K562 (cell line): ENCODE data around the gene PLXND1. TPM values are rescaled to one million over a fixed set of nuclear protein-coding genes. Genes with fewer than 3 reads are reported as not detected.

ENCODE experiments used
- ATAC-seq: fragments of 200-7000 bp; cut with Tn5 transposase; 3 replicates; pipeline ENCODE4 v1.9.1; 2020; ENCODE audit warnings: moderate library complexity
- BruUV-seq: library from RNA; stranded (reverse); fragments of 400-500 nt; replicated peaks from 2 replicates; lab custom pipeline; 2021; lab: Mats Ljungman, UMichigan
- CTCF ChIA-PET: fragments of 300-600 bp; formaldehyde crosslinking; extraction: SDS; loops from one replicate; lab custom pipeline; 2021; ENCODE audit warnings: low intra/inter-chr PET ratio; lab: Yijun Ruan, JAX
- POLR2A ChIA-PET: fragments of 300-600, 350-650 bp; sonication (Branson Sonifier 250); formaldehyde crosslinking; extraction: SDS; loops from one replicate; lab custom pipeline; 2021; ENCODE audit warnings: antibody characterized with exemption, inconsistent platforms; lab: Yijun Ruan, JAX
- DNase-seq, 4 experiments: peaks; one replicate each; pipeline versions ENCODE4 v3.0.0 to v3.0.0-alpha.2; 2011 to 2018; ENCODE audit warnings: low spot score in 3 of 4, mixed read lengths in 3 of 4; ENCODE audit errors: extremely low read depth in 1 of 4
- FAIRE-seq: peaks from 2 replicates; lab custom pipeline; 2011; peaks lifted over from hg19 to GRCh38; lab: Jason Lieb, UNC
- H2AFZ ChIP-seq: 2 replicates; pipeline ENCODE4 v1.6.0; 2011; ENCODE audit warnings: low read depth, low read length, control low read depth, inconsistent platforms
- H3K27ac ChIP-seq: fragments of 200-600 bp; 3 replicates; pipeline ENCODE4 v1.8.0; 2011; ENCODE audit warnings: low read depth, mild to moderate bottlenecking, control low read depth, inconsistent platforms, low read length, moderate library complexity, mixed read lengths; ENCODE audit errors: extremely low read depth
- H3K27me3 ChIP-seq, 2 experiments: fragments of 300-600 bp in 1 of 2; 2 replicates in 1 of 2; 3 replicates in 1 of 2; pipeline versions ENCODE4 v1.6.0 to v1.8.0; 2011; ENCODE audit warnings: inconsistent platforms in 2 of 2, low read length in 2 of 2, mild to moderate bottlenecking in 1 of 2, mixed read lengths in 1 of 2, moderate library complexity in 1 of 2; ENCODE audit not compliant: control insufficient read depth in 2 of 2, insufficient read depth in 2 of 2
- H3K36me3 ChIP-seq: fragments of 300-600 bp; 3 replicates; pipeline ENCODE4 v1.8.0; 2011; ENCODE audit warnings: mild to moderate bottlenecking, low read length, inconsistent platforms; ENCODE audit not compliant: control insufficient read depth, insufficient read depth
- H3K4me1 ChIP-seq, 2 experiments: fragments of 200-600 bp in 1 of 2; replicated peaks in 1 of 2; 2 replicates in 1 of 2; 3 replicates in 1 of 2; pipeline versions ENCODE4 v1.5.1 to v1.8.0; 2011; ENCODE audit warnings: inconsistent platforms in 2 of 2, low read length in 2 of 2, mild to moderate bottlenecking in 1 of 2, mixed read lengths in 1 of 2, moderate library complexity in 1 of 2; ENCODE audit not compliant: control insufficient read depth in 2 of 2, insufficient read depth in 2 of 2
- H3K4me2 ChIP-seq: 2 replicates; pipeline ENCODE4 v1.6.1; 2011; ENCODE audit warnings: low read length, control low read depth, inconsistent platforms, mixed read lengths; ENCODE audit not compliant: insufficient read depth
- H3K4me3 ChIP-seq: fragments of 200-600 bp; sonication (generic), shearing (Covaris generic); 2 replicates; pipeline ENCODE4 v1.5.1; 2016; ENCODE audit warnings: control low read depth, inconsistent platforms
- H3K79me2 ChIP-seq: fragments of 200-600 bp; 3 replicates; pipeline ENCODE4 v1.8.0; 2011; ENCODE audit warnings: low read length, inconsistent platforms; ENCODE audit not compliant: control insufficient read depth, insufficient read depth
- H3K9ac ChIP-seq, 2 experiments: 2 replicates each; pipeline versions ENCODE4 v1.6.0 to v1.6.1; 2011; ENCODE audit warnings: low read depth in 2 of 2, low read length in 2 of 2, control low read depth in 1 of 2, inconsistent platforms in 1 of 2, mild to moderate bottlenecking in 1 of 2, mixed read lengths in 1 of 2; ENCODE audit not compliant: insufficient read depth in 1 of 2
- H3K9me1 ChIP-seq: one replicate; pipeline ENCODE4 v1.6.0; 2011; ENCODE audit warnings: inconsistent platforms, mild to moderate bottlenecking, low read length, moderate library complexity; ENCODE audit not compliant: control insufficient read depth, insufficient read depth
- H3K9me3 ChIP-seq: replicated peaks from 2 replicates; pipeline ENCODE4 v1.5.1; 2011; ENCODE audit warnings: low read depth, low read length, inconsistent platforms; ENCODE audit not compliant: control insufficient read depth, insufficient read depth
- H4K20me1 ChIP-seq: replicated peaks from 2 replicates; pipeline ENCODE4 v1.6.1; 2011; ENCODE audit warnings: low read length, inconsistent platforms, mixed read lengths; ENCODE audit not compliant: control insufficient read depth, insufficient read depth
- BRD9 ChIP-seq: fragments of 450-650 bp; IDR thresholded peaks from 2 replicates; pipeline ENCODE4 v1.6.1; 2018; ENCODE audit warnings: low read depth; ENCODE audit not compliant: partially characterized antibody
- CBX8 ChIP-seq: fragments of 200-600 bp; sonication (generic); IDR thresholded peaks from 2 replicates; pipeline ENCODE4 v1.6.1; 2012; ENCODE audit warnings: borderline replicate concordance, mixed run types, low read depth, mild to moderate bottlenecking, moderate library complexity, mixed read lengths, low read length, control low read depth, inconsistent platforms; ENCODE audit not compliant: poor library complexity, severe bottlenecking; ENCODE audit errors: extremely low read depth
- GABPA ChIP-seq: fragments of 200-800 bp; sonication (Bioruptor generic); conservative IDR thresholded peaks from 2 replicates; pipeline ENCODE4 v1.6.1; 2016; ENCODE audit warnings: low read depth, missing genetic modification characterization, missing compliant biosample characterization
- HMGN3 ChIP-seq: IDR thresholded peaks from 2 replicates; pipeline ENCODE4 v1.6.1; 2011; ENCODE audit warnings: borderline replicate concordance, low read depth, mild to moderate bottlenecking, mixed read lengths, low read length; ENCODE audit not compliant: insufficient read length; ENCODE audit errors: extremely low read depth
- MCM2 ChIP-seq: fragments of 450-650 bp; IDR thresholded peaks from 2 replicates; pipeline ENCODE4 v1.6.1; 2017; ENCODE audit warnings: low read depth, mild to moderate bottlenecking
- POLR2B ChIP-seq: fragments of 450-650 bp; IDR thresholded peaks from 2 replicates; pipeline ENCODE4 v1.6.1; 2018; ENCODE audit warnings: low read depth; ENCODE audit not compliant: partially characterized antibody
- SOX6 ChIP-seq: fragments of 450-650 bp; IDR thresholded peaks from 2 replicates; pipeline ENCODE4 v1.6.1; 2014; ENCODE audit warnings: mild to moderate bottlenecking
- ZNF431 ChIP-seq: sonication (generic); formaldehyde crosslinking; IDR thresholded peaks from 2 replicates; pipeline ENCODE4 v1.8.0; 2022; ENCODE audit warnings: mild to moderate bottlenecking, missing genetic modification reagents
- ZNF589 ChIP-seq: fragments of 200-800 bp; sonication (Bioruptor generic); IDR thresholded peaks from 2 replicates; pipeline ENCODE4 v1.6.1; 2016; ENCODE audit warnings: low read depth, missing genetic modification characterization, missing compliant biosample characterization
- WGBS: fragments of 100-300 bp; shearing (Covaris generic); methylation state at CpG from one replicate; pipeline ENCODE4 v1.1.6; 2016; ENCODE audit warnings: low coverage, mixed read lengths; ENCODE audit not compliant: insufficient coverage; ENCODE audit errors: missing lambda C conversion rate; 5-methylcytosine and 5-hydroxymethylcytosine counted together
- in situ Hi-C: fragments of 300-500 bp; cut with MboI; formaldehyde crosslinking; loops from 4 replicates; pipeline ENCODE4 v1.15.0; 2018; ENCODE audit warnings: inconsistent platforms, mixed read lengths
- intact Hi-C: fragments of 100-400 bp; cut with micrococcal nuclease; formaldehyde crosslinking; loops from 2 replicates; pipeline ENCODE4 v1.14.2; 2022
- polyA plus RNA-seq, 8 experiments: library from polyadenylated mRNA; depleted of rRNA in 4 of 8; stranded (reverse) in 5 of 8; unstranded in 3 of 8; fragments of >200 nt; fragmentation: Nextera tagmentation in 2 of 8; fragmentation: Illumina TruSeq in 1 of 8; extraction: Ambion mirVana in 2 of 8; extraction: Trizol in 1 of 8; gene quantifications; 2 replicates each; pipeline versions ENCODE4 v1.2.1 to v1.2.3, GENCODE V29; 2011 to 2014; ENCODE audit warnings: inconsistent platforms in 1 of 8, missing spikeins in 1 of 8
- total RNA-seq, 7 experiments: library from RNA; depleted of rRNA in 6 of 7; stranded (reverse); fragments of >200 nt in 6 of 7; fragmentation: Illumina TruSeq in 2 of 7; extraction: Trizol in 2 of 7; gene quantifications; 2 replicates each; pipeline versions ENCODE4 v1.2.1 to v1.2.3, GENCODE V29; 2011 to 2021; ENCODE audit warnings: low replicate concordance in 1 of 7
- TF ChIP-seq, protein P1 (sequence below): IDR thresholded peaks from 2 replicates; pipeline ENCODE4 v1.6.1; 2012; ENCODE audit warnings: low read depth, low read length, improper control_type of control experiment, borderline replicate concordance
- TF ChIP-seq, protein P2 (sequence below): fragments of 250-450 bp; sonication (Bioruptor Pico); IDR thresholded peaks from 2 replicates; pipeline ENCODE4 v1.8.0; 2021; ENCODE audit warnings: moderate library complexity, mild to moderate bottlenecking, inconsistent platforms
- TF ChIP-seq, protein P3 (sequence below): fragments of 250-450 bp; sonication (Bioruptor Pico); IDR thresholded peaks from 2 replicates; pipeline ENCODE4 v1.4.0; 2020; ENCODE audit warnings: mild to moderate bottlenecking, moderate library complexity, borderline replicate concordance
- TF ChIP-seq, protein P4 (sequence below), 2 experiments: fragments of 450-650 bp; IDR thresholded peaks; 2 replicates each; pipeline ENCODE4 v1.6.1; 2016

Gene PLXND1
- total and polyA plus RNA-seq, 9 of the 15 experiments (the other 6 are each of a cell fraction or from before 2014, with no cell fraction given): 0.34 to 28.8 (median 14.0) TPM

DNA sequence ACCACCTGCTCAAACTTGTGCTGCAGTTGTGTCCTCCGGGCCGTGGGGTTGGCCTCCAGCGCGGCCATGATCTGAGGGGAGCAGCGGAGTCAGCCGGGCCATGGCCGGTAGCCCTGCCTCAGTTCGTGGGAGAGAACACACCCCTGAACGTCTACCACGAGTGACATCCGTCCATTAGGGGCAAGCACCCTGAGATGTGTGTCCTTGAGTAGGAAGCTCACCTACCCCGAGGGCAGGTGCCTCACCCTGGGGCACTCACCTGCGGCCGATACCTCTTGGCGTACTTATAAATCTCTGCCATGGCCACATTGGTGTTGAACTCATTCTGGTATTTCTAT, 50.1 kb downstream of the PLXND1 start (continued):
- TF ChIP-seq, protein P1, sequence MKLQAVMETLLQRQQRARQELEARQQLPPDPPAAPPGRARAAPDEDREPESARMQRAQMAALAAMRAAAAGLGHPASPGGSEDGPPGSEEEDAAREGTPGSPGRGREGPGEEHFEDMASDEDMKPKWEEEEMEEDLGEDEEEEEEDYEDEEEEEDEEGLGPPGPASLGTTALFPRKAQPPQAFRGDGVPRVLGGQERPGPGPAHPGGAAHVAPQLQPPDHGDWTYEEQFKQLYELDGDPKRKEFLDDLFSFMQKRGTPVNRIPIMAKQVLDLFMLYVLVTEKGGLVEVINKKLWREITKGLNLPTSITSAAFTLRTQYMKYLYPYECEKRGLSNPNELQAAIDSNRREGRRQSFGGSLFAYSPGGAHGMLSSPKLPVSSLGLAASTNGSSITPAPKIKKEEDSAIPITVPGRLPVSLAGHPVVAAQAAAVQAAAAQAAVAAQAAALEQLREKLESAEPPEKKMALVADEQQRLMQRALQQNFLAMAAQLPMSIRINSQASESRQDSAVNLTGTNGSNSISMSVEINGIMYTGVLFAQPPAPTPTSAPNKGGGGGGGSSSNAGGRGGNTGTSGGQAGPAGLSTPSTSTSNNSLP: no peak

DNA sequence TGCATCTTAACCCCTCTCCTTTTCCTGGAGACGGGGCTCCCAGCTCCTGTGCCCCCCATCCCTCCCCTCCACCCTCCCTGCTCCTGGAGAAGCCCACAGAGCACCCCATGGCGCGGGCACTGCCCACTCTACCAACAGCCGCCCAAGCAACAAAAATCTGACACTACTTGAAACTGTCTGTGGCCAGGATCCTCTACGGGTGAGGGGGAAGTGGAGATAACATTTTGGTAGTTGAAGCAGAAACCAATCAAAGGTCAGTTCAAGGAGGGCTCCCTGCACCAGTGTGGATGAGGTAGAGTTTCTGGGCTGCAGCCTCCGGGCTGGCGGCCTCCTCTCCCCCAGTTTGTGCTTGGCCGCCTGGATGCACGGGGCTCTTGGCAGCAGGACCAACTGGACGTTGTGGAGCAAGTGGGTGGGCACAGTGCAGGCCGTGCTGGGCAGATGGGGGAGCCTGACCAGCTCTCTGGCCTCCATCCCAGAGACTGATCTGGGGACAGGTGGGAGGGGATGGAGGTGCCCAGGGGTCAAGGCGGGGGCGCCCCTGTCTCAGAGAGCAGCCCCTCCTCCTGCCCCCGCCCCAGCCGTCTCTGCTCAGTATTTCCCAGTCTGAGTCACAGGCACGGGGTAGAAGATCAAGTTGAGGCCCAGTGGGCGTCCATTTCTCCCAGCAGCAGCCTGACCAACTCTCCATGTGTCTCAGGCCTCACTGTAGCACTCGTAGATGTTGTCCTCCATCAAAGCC, 50.7 kb downstream of the PLXND1 start:
- POLR2A ChIA-PET: no interaction called here
- TF ChIP-seq, protein P2, sequence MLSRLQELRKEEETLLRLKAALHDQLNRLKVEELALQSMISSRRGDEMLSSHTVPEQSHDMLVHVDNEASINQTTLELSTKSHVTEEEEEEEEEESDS (CRISPR knock-in tag): no peak
- TF ChIP-seq CBX8: no peak
- TF ChIP-seq, protein P3, sequence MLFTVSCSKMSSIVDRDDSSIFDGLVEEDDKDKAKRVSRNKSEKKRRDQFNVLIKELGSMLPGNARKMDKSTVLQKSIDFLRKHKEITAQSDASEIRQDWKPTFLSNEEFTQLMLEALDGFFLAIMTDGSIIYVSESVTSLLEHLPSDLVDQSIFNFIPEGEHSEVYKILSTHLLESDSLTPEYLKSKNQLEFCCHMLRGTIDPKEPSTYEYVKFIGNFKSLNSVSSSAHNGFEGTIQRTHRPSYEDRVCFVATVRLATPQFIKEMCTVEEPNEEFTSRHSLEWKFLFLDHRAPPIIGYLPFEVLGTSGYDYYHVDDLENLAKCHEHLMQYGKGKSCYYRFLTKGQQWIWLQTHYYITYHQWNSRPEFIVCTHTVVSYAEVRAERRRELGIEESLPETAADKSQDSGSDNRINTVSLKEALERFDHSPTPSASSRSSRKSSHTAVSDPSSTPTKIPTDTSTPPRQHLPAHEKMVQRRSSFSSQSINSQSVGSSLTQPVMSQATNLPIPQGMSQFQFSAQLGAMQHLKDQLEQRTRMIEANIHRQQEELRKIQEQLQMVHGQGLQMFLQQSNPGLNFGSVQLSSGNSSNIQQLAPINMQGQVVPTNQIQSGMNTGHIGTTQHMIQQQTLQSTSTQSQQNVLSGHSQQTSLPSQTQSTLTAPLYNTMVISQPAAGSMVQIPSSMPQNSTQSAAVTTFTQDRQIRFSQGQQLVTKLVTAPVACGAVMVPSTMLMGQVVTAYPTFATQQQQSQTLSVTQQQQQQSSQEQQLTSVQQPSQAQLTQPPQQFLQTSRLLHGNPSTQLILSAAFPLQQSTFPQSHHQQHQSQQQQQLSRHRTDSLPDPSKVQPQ (CRISPR knock-in tag): no peak
- no peak for TF ChIP-seq BRD9
- no peak for TF ChIP-seq POLR2B
- TF ChIP-seq GABPA: no peak
- TF ChIP-seq HMGN3: no peak
- no peak for TF ChIP-seq SOX6
- no peak for TF ChIP-seq ZNF589
- no peak for TF ChIP-seq ZNF431 (CRISPR knock-in tag)
- TF ChIP-seq, protein P4, sequence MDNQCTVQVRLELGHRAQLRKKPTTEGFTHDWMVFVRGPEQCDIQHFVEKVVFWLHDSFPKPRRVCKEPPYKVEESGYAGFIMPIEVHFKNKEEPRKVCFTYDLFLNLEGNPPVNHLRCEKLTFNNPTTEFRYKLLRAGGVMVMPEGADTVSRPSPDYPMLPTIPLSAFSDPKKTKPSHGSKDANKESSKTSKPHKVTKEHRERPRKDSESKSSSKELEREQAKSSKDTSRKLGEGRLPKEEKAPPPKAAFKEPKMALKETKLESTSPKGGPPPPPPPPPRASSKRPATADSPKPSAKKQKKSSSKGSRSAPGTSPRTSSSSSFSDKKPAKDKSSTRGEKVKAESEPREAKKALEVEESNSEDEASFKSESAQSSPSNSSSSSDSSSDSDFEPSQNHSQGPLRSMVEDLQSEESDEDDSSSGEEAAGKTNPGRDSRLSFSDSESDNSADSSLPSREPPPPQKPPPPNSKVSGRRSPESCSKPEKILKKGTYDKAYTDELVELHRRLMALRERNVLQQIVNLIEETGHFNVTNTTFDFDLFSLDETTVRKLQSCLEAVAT (IDR thresholded peaks at IDR 0.05): no peak
- TF ChIP-seq MCM2: no peak

More for the DNA sequence above, 50.7 kb downstream of the PLXND1 start:
- no TSS peak for BruUV-seq
- Histone ChIP-seq H3K9me1 (no peaks in the 10 kb centered on the region), H3K27me3 (no peaks in the 10 kb centered on the region), H3K9ac (peak overlapping the region in 1 of 2 experiments; percentile 58; a peak in 1 of 4 replicates), H3K79me2 (no peaks in the 10 kb centered on the region), H3K36me3 (peaks cover 20% of the 10 kb centered on the region; the same call in 1 of the 3 replicates), H4K20me1 (no peaks in the 10 kb centered on the region), H3K4me2 (no peak overlapping the region), H3K4me1 (peaks cover 7 to 45% of the 10 kb centered on the region in 2 experiments; a peak in 4 of 5 replicates), H3K27ac (no peak overlapping the region), H3K4me3 (no peak overlapping the region), H2AFZ (no peak overlapping the region), H3K9me3 (no peaks in the 10 kb centered on the region)
- FAIRE-seq (no peak), DNase-seq (no peak), ATAC-seq (no peak)
- in situ Hi-C loops: no loop called here
- 64% methylated on average over 13 of the region's 18 CpGs for WGBS
- intact Hi-C loops: no loop called here
- CTCF ChIA-PET: no interaction called here
